ENCODE data around the gene GALNT1. TPM values are rescaled to one million over a fixed set of nuclear protein-coding genes. Genes with fewer than 3 reads are reported as not detected.

The GALNT1 gene
- total RNA-seq, 1 experiment from 2014 or later: 54.7 TPM

- ChIA-PET CTCF (no interaction called here), POLR2A (no interaction called here), RAD21 (ENCODE audit: low non-redundant PET in 1 of 2, low total read pairs in 2 of 2, uncharacterized antibody in 2 of 2, unreplicated experiment in 2 of 2) (no interaction called here)
- Histone ChIP-seq H3K9me3 (ENCODE audit: control insufficient read depth in 1 of 2, insufficient read depth in 1 of 2, low read depth in 1 of 2, low read length in 2 of 2) (no peaks in the 10 kb centered on the region), H3K4me2 (ENCODE audit: low read length) (no peak overlapping the region), H4K20me1 (ENCODE audit: insufficient read depth) (no peaks in the 10 kb centered on the region), H3K9me2 (ENCODE audit: insufficient read depth) (no peaks in the 10 kb centered on the region), H2AFZ (ENCODE audit: low read depth, low read length, poor library complexity, severe bottlenecking) (no peak overlapping the region), H3K27ac (ENCODE audit: low read depth, low read length) (no peak overlapping the region), H3K36me3 (ENCODE audit: control insufficient read depth in 1 of 2, insufficient read depth in 2 of 2, low read length in 2 of 2) (no peaks in the 10 kb centered on the region), H3K4me1 (ENCODE audit: control insufficient read depth in 1 of 2, insufficient read depth in 2 of 2, low read length in 2 of 2) (no peaks in the 10 kb centered on the region), H3K4me3 (replicated peaks in 1 of 2; ENCODE audit: low read depth in 1 of 2, low read length in 2 of 2) (no peak overlapping the region), H3K79me2 (ENCODE audit: insufficient read depth, low read length) (no peaks in the 10 kb centered on the region), H3K27me3 (ENCODE audit: insufficient read depth, low read length) (no peaks in the 10 kb centered on the region), H3K9ac (ENCODE audit: low read length) (no peak overlapping the region)
- ATAC-seq: no peak
- no TSS peak for BruUV-seq (replicated peaks)
- no peak for TF ChIP-seq CEBPB (IDR thresholded peaks at IDR 0.05; ENCODE audit: low read depth)
- TF ChIP-seq EZH2 (IDR thresholded peaks at IDR 0.05): no peak
- TF ChIP-seq ATF3 (IDR thresholded peaks at IDR 0.05): no peak
- TF ChIP-seq SIN3A (IDR thresholded peaks at IDR 0.05; ENCODE audit: low read depth): no peak
- TF ChIP-seq ZFX (IDR thresholded peaks at IDR 0.05): no peak
- no peak for TF ChIP-seq ZNF274 (IDR thresholded peaks at IDR 0.05; ENCODE audit: low read depth, low read length)
- no peak for TF ChIP-seq SRF (IDR thresholded peaks at IDR 0.05; ENCODE audit: low read depth)
- TF ChIP-seq CTCF (IDR thresholded peaks at IDR 0.05 in 2 of 3, conservative IDR thresholded peaks at IDR 0.05 in 1 of 3; ENCODE audit: borderline replicate concordance in 1 of 3, insufficient read depth in 1 of 3, low read depth in 2 of 3, low read length in 2 of 3): no peak
- TF ChIP-seq FOSL1 (IDR thresholded peaks at IDR 0.05; ENCODE audit: low read depth): no peak
- TF ChIP-seq CBX3 (IDR thresholded peaks at IDR 0.05; ENCODE audit: low read depth): no peak
- no peak for TF ChIP-seq REST (IDR thresholded peaks at IDR 0.05; ENCODE audit: low read depth)
- no peak for TF ChIP-seq POLR2AphosphoS5 (IDR thresholded peaks at IDR 0.05; ENCODE audit: low read depth, low read length)
- intact Hi-C loops (cut with micrococcal nuclease): loop anchor here (10.0 kb wide), 1 partner anchor 55 kb away; no protein-coding TSS in a partner anchor
- no peak for DNase-seq (ENCODE audit: low read depth, low spot score)
Measured at GRCh38 chr18:35729991-35730668, 148.6 kb downstream of the GALNT1 start.
